Measurements from ENCODE around the gene CACTIN.
A peak's percentile ranks its signal among the peaks of the same experiment; 100 is the strongest.

The CACTIN gene

GRCh38 chr19:3589949-3590348 lies 36.6 kb downstream of the CACTIN start:
- Histone ChIP-seq H3K79me2 (no peaks in the 10 kb centered on the region), H2AFZ (no peak overlapping the region), H3K36me3 (ENCODE audit: control insufficient read depth, insufficient read depth, low read length) (no peaks in the 10 kb centered on the region), H3K27me3 (ENCODE audit: control insufficient read depth, insufficient read depth, low read length) (no peaks in the 10 kb centered on the region), H3K27ac (no peak overlapping the region), H3K4me1 (no peaks in the 10 kb centered on the region), H3K4me2 (ENCODE audit: low read length) (no peak overlapping the region), H3K4me3 (ENCODE audit: low read depth, low read length) (no peak overlapping the region), H3K9me3 (ENCODE audit: control insufficient read depth, low read length) (no peaks in the 10 kb centered on the region), H3K9ac (no peak overlapping the region)
- no peak for TF ChIP-seq CTCF (IDR thresholded peaks at IDR 0.05)

- no peak for TF ChIP-seq CTCF (IDR thresholded peaks at IDR 0.05)
- H3K4me3 ChIP-seq (ENCODE audit: low read depth, low read length), result no peak overlapping the region
- H3K4me2 ChIP-seq (ENCODE audit: low read length), result no peak overlapping the region
- no peaks in the 10 kb centered on the region for H3K9me3 ChIP-seq (ENCODE audit: control insufficient read depth, low read length)
- no peak overlapping the region for H3K27ac ChIP-seq
- H3K36me3 ChIP-seq (ENCODE audit: control insufficient read depth, insufficient read depth, low read length), result no peaks in the 10 kb centered on the region
- H2AFZ ChIP-seq, result no peak overlapping the region
- H3K4me1 ChIP-seq, result no peaks in the 10 kb centered on the region
- H3K79me2 ChIP-seq, result no peaks in the 10 kb centered on the region
- no peak overlapping the region for H3K9ac ChIP-seq
- H3K27me3 ChIP-seq (ENCODE audit: control insufficient read depth, insufficient read depth, low read length), result no peaks in the 10 kb centered on the region
Measured at GRCh38 chr19:3589439-3589838, 37.2 kb downstream of the CACTIN start.

DNA sequence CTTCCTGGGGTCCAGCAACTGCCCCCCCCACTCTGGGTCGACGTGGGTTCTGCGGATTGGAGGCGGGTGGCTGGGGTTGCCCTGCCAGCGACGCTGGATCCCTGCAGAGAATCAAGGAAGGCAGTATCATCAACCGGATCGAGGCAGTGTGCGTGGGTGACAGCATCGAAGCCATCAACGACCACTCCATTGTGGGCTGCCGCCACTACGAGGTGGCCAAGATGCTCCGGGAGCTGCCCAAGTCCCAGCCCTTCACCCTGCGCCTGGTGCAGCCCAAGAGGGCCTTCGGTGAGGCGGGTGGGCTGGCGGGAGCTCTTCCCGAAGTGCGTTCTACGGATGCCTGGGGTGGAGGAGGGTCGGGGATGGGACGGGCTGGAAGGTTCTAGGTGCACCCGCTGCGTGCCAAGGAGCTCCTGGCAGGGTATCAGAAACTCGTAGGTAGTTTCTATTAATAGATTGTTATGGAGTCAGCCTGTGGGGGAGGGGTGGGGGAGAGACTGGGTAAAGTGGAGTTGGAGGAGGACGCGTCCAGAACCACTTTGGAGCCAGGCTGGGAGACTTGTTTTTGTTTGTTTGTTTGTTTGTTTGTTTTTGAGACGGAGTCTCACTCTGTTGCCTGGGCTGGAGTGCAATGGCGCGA lies 39.8 kb downstream of the CACTIN start:
- no peaks in the 10 kb centered on the region for H3K36me3 ChIP-seq (ENCODE audit: control insufficient read depth, insufficient read depth, low read length)
- no peaks in the 10 kb centered on the region for H3K4me1 ChIP-seq
- no peak overlapping the region for H3K27ac ChIP-seq
- H3K79me2 ChIP-seq, result no peaks in the 10 kb centered on the region
- H3K4me2 ChIP-seq (ENCODE audit: low read length), result peak overlapping the region; percentile 5
- TF ChIP-seq CTCF (IDR thresholded peaks at IDR 0.05), result no peak
- H3K4me3 ChIP-seq (ENCODE audit: low read depth, low read length), result no peak overlapping the region
- H3K9me3 ChIP-seq (ENCODE audit: control insufficient read depth, low read length), result no peaks in the 10 kb centered on the region
- H3K9ac ChIP-seq, result no peak overlapping the region
- H3K27me3 ChIP-seq (ENCODE audit: control insufficient read depth, insufficient read depth, low read length), result no peaks in the 10 kb centered on the region
- no peak overlapping the region for H2AFZ ChIP-seq

- Histone ChIP-seq H3K79me2 (no peaks in the 10 kb centered on the region), H3K27me3 (ENCODE audit: control insufficient read depth, insufficient read depth, low read length) (no peaks in the 10 kb centered on the region), H3K36me3 (ENCODE audit: control insufficient read depth, insufficient read depth, low read length) (no peaks in the 10 kb centered on the region), H3K27ac (no peak overlapping the region), H3K4me3 (ENCODE audit: low read depth, low read length) (peak overlapping the region; percentile 33), H3K9me3 (ENCODE audit: control insufficient read depth, low read length) (no peaks in the 10 kb centered on the region), H3K9ac (no peak overlapping the region), H3K4me2 (ENCODE audit: low read length) (peak overlapping the region; percentile 77), H3K4me1 (no peaks in the 10 kb centered on the region), H2AFZ (peak overlapping the region; percentile 46)
- peak; percentile 39 for TF ChIP-seq CTCF (IDR thresholded peaks at IDR 0.05)
Measured at GRCh38 chr19:3586127-3586626, 40.4 kb downstream of the CACTIN start.

Measured in parathyroid adenoma (tissue), 2 donors.